HepG2 (cell line): ENCODE data around the gene CACNB4. TPM values are rescaled to one million over a fixed set of nuclear protein-coding genes. Genes with fewer than 3 reads are reported as not detected.

Experiments
- ARNT ChIP-seq: fragments of 450-650 bp; IDR thresholded peaks from 2 replicates; pipeline ENCODE4 v1.6.1; 2017
- CCAR2 ChIP-seq: fragments of 200-400 bp; formaldehyde crosslinking; optimal IDR thresholded peaks from 2 replicates; pipeline ENCODE3; 2018; ENCODE audit warnings: low read depth, mild to moderate bottlenecking, low read length, moderate library complexity
- FOXP1 ChIP-seq, 2 experiments: fragments of 450-650 bp in 1 of 2; IDR thresholded peaks; 2 replicates each; pipeline ENCODE4 v1.6.1; 2017 to 2018; ENCODE audit warnings: antibody characterized with exemption in 1 of 2
- GABPB1 ChIP-seq: IDR thresholded peaks from 2 replicates; pipeline ENCODE4 v1.6.1; 2016; ENCODE audit warnings: mild to moderate bottlenecking, missing genetic modification reagents, moderate library complexity, missing compliant biosample characterization
- HCFC1 ChIP-seq: fragments of 150-350 bp; IDR thresholded peaks from 2 replicates; pipeline ENCODE4 v1.6.1; 2014; ENCODE audit warnings: low read depth, low read length
- NCOA5 ChIP-seq: sonication (generic); formaldehyde crosslinking; IDR thresholded peaks from 2 replicates; pipeline ENCODE4 v1.4.0; 2020; ENCODE audit warnings: missing genetic modification reagents
- RBM39 ChIP-seq: fragments of 200-400 bp; formaldehyde crosslinking; IDR thresholded peaks from one replicate; pipeline ENCODE4 v1.6.1; 2018; ENCODE audit warnings: antibody characterized with exemption, mild to moderate bottlenecking, low read depth, low read length; ENCODE audit not compliant: poor library complexity, severe bottlenecking
- RERE ChIP-seq: IDR thresholded peaks from 2 replicates; pipeline ENCODE4 v1.6.1; 2016; ENCODE audit warnings: low read depth, missing genetic modification reagents, missing compliant biosample characterization
- SKIL ChIP-seq: sonication (generic); formaldehyde crosslinking; IDR thresholded peaks from 2 replicates; pipeline ENCODE4 v1.8.0; 2022; ENCODE audit warnings: missing genetic modification reagents, mild to moderate bottlenecking, moderate library complexity, borderline replicate concordance
- SUZ12 ChIP-seq: fragments of 150-350 bp; IDR thresholded peaks from 2 replicates; pipeline ENCODE4 v1.6.1; 2014; ENCODE audit warnings: low read depth, low read length
- TBX2 ChIP-seq: sonication (generic); formaldehyde crosslinking; IDR thresholded peaks from 2 replicates; pipeline ENCODE4 v1.5.0; 2020; ENCODE audit warnings: missing genetic modification reagents, mild to moderate bottlenecking, borderline replicate concordance
- ZBTB26 ChIP-seq: IDR thresholded peaks from 2 replicates; pipeline ENCODE4 v1.6.1; 2016; ENCODE audit warnings: missing compliant biosample characterization, missing genetic modification reagents, borderline replicate concordance
- ZKSCAN8 ChIP-seq: IDR thresholded peaks from 2 replicates; pipeline ENCODE4 v1.6.1; 2016; ENCODE audit warnings: borderline replicate concordance, missing genetic modification reagents, missing compliant biosample characterization
- ZMYM2 ChIP-seq: sonication (generic); formaldehyde crosslinking; IDR thresholded peaks from 2 replicates; pipeline ENCODE4 v1.8.0; 2022; ENCODE audit warnings: mild to moderate bottlenecking, missing genetic modification reagents
- ZNF337 ChIP-seq: sonication (generic); formaldehyde crosslinking; IDR thresholded peaks from 2 replicates; pipeline ENCODE4 v1.5.1; 2020; ENCODE audit warnings: missing genetic modification reagents, low read depth, mild to moderate bottlenecking, borderline replicate concordance
- ZNF383 ChIP-seq: sonication (generic); formaldehyde crosslinking; IDR thresholded peaks from 2 replicates; pipeline ENCODE4 v1.4.0; 2020; ENCODE audit warnings: missing genetic modification reagents, mild to moderate bottlenecking, borderline replicate concordance
- ZNF766 ChIP-seq: sonication (generic); formaldehyde crosslinking; IDR thresholded peaks from 2 replicates; pipeline ENCODE4 v1.5.0; 2020; ENCODE audit warnings: missing genetic modification reagents, borderline replicate concordance
- ZNF773 ChIP-seq: sonication (generic); formaldehyde crosslinking; IDR thresholded peaks from 2 replicates; pipeline ENCODE4 v1.4.0; 2020; ENCODE audit warnings: missing genetic modification reagents, borderline replicate concordance
- ZNF790 ChIP-seq: sonication (generic); formaldehyde crosslinking; IDR thresholded peaks from 2 replicates; pipeline ENCODE4 v1.8.0; 2022; ENCODE audit warnings: missing genetic modification reagents, mild to moderate bottlenecking, borderline replicate concordance
- ZNF891 ChIP-seq: sonication (generic); formaldehyde crosslinking; IDR thresholded peaks from 2 replicates; pipeline ENCODE4 v1.5.0; 2020; ENCODE audit warnings: mild to moderate bottlenecking, missing genetic modification reagents
- ZSCAN31 ChIP-seq: sonication (generic); formaldehyde crosslinking; IDR thresholded peaks from 2 replicates; pipeline ENCODE4 v1.5.0; 2020; ENCODE audit warnings: low read depth, mild to moderate bottlenecking, missing genetic modification reagents
- polyA plus RNA-seq, 8 experiments: library from polyadenylated mRNA; depleted of rRNA in 3 of 8; stranded (reverse) in 7 of 8; unstranded in 1 of 8; fragments of >200 nt; fragmentation: Illumina TruSeq in 4 of 8; extraction: Trizol in 4 of 8; gene quantifications; 2 replicates each; pipeline versions ENCODE4 v1.2.1 to v1.2.3, GENCODE V29; 2011 to 2016; ENCODE audit warnings: low read depth in 4 of 8, missing spikeins in 1 of 8, mixed read lengths in 1 of 8; ENCODE audit not compliant: insufficient read depth in 1 of 8
- total RNA-seq, 5 experiments: library from RNA; depleted of rRNA; stranded (reverse); fragments of >200 nt; fragmentation: Illumina TruSeq; extraction: Trizol; gene quantifications; 2 replicates each; pipeline ENCODE4 v1.2.3, GENCODE V29; 2016; ENCODE audit warnings: low read depth in 1 of 5

The CACNB4 gene
- total and polyA plus RNA-seq, 2 of the 13 experiments (the other 11 are each of a cell fraction or from before 2014, with no cell fraction given), result 5.1 to 14.3 TPM

- TF ChIP-seq ZNF773 (CRISPR knock-in tag), result peak; percentile 74; the same call in 1 of the 2 replicates
- no peak for TF ChIP-seq ZKSCAN8
- TF ChIP-seq GABPB1 (CRISPR knock-in tag), result peak; percentile 83; the same call in 1 of the 2 replicates
- no peak for TF ChIP-seq NCOA5 (CRISPR knock-in tag)
- TF ChIP-seq ZNF337 (CRISPR knock-in tag), result no peak; the same call in 1 of the 2 replicates
- TF ChIP-seq SKIL (CRISPR knock-in tag), result peak; percentile 81
- no peak for TF ChIP-seq ZMYM2 (CRISPR knock-in tag)
- TF ChIP-seq CCAR2, result no peak
- 0 out of 2 replicates have a peak, but pooled peaks have one; percentile 73 for TF ChIP-seq ZNF766
- no peak; the same call in 1 of the 2 replicates for TF ChIP-seq ZNF383
- no peak; the same call in none of the 2 replicates for TF ChIP-seq ZNF891 (CRISPR knock-in tag)
- peak; percentile 80; the same call in 1 of the 2 replicates for TF ChIP-seq ZNF790 (CRISPR knock-in tag)
- TF ChIP-seq ARNT, result no peak
- TF ChIP-seq SUZ12, result no peak
- TF ChIP-seq RERE, result 0 out of 2 replicates have a peak, but pooled peaks have one; percentile 49
- peak; percentile 88 for TF ChIP-seq RBM39
- no peak; the same call in 1 of the 2 replicates for TF ChIP-seq HCFC1
- TF ChIP-seq ZSCAN31 (CRISPR knock-in tag), result peak; percentile 98
- peak; percentile 22; the same call in 1 of the 2 replicates for TF ChIP-seq ZBTB26 (CRISPR knock-in tag)
- TF ChIP-seq FOXP1 (IDR thresholded peaks at IDR 0.05), result no peak
- TF ChIP-seq FOXP1 (CRISPR knock-in tag; IDR thresholded peaks at IDR 0.05), result peak; percentile 20; the same call in 1 of the 2 replicates
- TF ChIP-seq TBX2 (CRISPR knock-in tag), result peak; percentile 73
These were observed 270.5 kb downstream of the CACNB4 start, which contains the start of gene ARL5A (continued) for GRCh38 chr2:151828143-151828889.
